Amniotic epithelial cell (primary cell): ENCODE measurements around the gene LSS.

Source experiments
- DNase-seq: peaks from one replicate; pipeline ENCODE4 v3.0.0-alpha.2; 2010; ENCODE audit warnings: low read depth

LSS gene

DNA sequence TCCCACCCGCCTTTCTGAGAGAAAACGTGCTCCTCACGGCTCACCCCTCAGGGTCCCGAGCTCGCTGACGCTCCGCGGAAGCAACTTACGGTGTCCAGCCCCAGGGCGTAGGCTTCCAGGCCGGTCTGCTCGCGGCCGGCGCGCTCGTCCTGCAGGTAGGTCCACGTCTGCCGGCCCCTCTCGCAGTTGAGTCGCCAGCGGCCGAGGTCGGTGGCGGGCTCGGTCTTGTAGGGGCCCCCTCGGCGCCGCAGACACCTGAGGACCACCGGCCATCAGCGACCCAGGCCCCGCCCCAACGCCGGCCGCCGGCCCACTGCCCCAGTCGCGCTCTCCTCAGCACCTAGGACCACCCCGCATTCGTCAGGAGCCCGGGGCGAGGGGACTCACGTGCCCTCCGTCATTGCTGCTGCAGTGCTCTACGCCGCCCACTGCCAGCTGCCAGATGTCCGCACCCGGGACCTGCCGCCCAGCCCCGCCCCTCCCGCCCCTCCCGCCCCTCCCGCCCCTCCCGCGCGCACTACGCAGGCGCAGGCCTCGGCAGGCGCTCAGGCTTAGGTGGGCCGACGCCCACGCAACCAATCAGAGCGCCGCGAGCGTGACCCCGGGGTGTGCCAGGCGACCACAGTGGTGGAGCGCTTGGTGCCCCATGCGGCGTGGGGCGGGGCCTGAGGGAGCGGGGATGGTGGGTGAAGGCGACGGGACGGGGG lies at the start of gene LSS:
Gene LSS (minus strand): TSS at position 430 of the 707 bp plus-strand sequence. CDS start 29 bp downstream, at position 401.
- peak; percentile 97 for DNase-seq

DNA sequence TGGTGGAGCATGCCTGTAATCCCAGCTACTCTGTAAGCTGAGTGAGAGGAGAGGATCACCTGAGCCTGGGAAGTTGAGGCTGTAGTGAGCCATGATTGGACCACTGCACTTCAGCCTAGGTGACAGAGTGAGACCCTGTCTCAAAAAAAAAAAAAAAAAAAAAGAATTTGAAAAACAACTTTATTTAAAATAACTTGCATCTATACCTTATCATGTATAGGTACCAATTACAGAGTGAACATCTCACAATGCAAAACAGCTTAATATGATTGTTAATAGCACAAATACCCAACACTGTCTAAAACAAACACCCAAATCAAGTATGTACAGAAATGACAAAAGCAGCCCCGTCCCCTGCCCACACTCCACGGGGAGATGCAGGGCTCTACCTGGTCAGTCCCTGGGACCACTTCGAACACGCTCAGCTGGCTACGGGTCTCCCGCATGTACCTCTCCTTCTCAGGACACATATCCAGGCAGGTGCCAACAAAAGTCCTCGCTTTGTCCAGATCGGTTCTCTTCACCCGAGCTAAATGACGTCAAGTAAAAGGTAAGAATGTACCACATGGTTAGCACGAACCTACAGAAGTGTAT lies 46.3 kb upstream of the LSS start:
- no peak for DNase-seq

DNA sequence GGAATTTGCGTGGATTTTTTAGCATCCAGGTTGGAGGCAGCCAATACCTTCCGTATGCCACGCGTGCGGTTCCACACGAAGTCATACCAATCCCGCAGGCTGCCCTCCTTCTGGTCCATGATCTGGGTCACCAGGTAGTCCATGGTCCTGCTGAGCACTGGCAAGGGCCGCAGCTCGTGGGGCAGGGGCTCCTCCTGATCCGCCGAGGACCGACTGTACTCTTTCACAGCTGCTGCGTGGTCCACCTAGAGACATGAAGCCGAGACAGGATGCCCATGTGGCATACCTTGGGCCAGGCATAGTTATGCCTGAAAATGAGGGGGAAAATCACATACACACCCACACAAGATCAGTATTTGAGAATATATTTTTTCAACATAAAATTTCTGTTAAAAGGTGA lies 44.8 kb upstream of the LSS start:
- no peak for DNase-seq

DNA sequence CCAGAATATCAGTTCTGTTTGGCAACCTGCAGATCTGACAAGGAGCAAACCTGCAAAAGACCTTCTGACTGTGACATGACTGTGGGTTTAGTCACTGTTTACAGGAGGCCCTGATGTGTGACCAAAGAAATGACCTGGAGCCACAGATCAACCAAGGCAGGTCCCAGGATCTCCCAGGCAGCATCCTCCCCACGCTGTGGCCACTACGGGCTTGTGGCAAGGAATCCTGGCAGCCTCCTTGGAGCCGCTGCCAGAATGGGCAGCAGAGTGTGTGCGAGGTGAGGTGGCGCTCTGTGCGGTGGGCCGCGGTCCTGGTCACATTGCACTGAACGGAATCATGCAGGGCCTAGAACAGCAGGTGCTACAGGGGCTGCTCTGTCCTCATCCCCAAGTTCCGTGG lies 40.9 kb upstream of the LSS start:
- no peak for DNase-seq

DNA sequence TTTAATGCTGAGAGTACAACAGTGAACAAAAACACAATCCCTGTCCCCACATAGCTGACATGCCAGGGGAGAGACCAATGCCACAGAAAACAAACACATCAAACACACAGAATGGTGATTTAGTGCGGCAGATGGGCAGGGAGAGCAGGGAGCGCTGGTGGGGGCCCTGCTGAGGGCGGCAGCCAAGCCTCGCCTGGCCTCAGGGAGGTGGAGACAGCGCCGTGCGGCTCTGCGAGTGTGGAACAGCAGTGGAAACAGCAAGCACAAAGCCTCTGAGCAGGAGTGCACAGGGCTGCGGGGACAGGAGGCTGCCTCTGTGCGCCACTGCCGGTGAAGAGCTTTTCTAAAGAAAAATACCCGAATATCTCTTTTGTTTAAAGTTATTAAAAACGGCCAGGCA lies 39.8 kb upstream of the LSS start:
- DNase-seq = no peak

DNA sequence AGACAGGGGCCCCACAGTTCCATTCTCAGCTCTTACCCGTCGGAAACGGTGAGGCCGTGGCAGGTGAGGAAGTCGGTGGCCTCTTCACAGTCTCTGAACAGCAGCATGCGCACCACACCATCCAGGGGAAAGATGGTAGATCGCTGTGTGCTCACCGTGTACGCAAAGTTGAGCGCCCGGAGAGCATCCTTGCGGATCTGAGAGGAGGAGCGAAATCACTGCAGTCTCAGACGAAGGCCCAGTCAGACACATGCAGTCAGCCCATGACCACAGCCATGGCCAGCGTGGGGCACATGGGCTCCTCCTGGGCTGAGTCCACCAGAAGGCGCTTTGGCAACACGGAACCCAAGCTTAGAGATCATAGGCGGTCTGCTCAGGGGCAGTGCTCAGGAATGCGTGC lies 38.4 kb upstream of the LSS start:
- no peak for DNase-seq

DNA sequence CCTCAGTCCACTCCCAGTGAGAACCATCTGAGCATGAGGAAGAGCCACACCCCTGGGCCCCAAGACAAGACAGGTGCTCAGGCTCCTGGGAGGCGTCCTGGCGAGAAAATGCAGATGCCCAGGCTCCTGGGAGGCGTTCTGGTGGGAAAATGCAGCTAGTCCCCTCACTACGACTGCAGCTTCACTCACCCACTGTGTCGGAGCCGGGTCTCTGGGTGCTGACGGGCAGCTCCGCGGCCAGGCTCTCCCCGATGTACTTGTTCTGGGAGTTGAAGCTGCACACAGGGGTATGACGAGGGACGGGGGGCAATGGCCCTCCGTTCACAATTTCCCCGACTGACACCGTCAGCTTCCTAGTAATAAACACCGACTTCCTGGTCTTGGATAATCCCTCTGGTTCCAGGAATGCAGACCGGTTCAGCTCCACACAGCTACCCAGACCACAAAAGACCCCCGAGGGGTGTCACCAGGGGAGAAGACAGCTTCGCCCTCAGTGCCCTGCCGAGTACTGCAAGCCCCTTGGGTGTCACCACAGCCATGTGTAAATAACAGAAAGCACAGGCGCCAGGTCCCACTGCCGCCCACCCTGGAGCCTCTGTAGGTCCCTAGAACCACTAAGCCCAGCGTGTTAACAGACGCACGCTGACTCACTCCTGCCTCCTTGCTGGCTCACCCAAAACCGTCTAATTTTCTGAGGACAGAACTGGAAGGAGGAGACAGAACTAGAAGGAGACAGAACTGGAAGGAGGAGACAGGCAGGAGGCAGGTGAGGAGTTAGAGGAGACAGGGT lies 37.4 kb upstream of the LSS start:
- no peak for DNase-seq

DNA sequence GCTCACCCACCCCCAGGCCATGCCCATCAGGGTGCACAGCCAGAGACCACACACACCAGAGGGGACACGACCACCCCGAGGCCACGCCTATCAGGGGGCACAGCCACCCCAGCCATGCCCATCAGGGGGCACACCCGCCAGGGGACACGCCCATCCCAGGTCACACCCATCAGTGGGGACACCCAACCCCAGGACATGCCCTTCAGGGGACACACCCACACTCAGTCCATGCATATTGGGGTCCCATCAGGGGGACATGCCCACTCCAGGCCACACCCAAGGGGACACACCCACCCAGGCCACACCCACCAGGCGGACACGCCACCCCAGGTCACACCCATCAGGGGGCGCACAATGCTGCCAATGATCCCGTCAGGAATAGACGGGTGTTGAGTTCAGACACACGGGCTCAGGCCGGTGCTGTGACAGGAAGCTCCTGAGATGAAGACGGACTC lies 36.1 kb upstream of the LSS start:
- DNase-seq = no peak

DNA sequence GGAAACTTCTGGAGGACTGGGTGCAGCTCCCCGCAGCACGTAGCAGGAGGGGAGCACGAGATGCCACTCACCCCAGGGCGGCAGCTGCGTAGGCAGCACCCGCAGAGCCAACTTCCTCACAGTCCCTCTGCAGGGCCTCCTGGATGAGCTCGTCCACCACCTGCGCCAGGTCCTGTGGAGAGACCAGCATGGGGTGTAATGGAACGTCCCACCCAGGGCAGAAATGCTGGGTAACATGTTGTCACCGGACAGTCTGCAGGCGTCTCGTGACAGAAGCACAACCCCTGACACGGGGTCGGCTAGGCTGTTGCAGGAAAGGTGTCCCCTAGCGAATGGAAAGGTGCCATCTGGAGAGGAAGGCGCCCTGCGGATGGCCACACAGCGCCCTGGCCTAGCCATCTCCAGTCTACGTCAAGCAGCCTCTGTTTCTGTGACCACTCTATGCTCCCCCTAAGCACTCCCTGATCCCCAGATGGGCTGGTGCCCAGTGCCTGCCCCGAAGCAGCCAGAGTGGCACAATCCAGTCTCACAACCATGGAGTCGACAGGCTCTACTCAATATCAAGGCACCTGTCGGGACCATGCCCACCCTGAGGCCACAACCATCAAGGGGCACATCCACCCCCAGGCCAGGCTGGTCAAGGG lies 35.6 kb upstream of the LSS start:
- DNase-seq = no peak

DNA sequence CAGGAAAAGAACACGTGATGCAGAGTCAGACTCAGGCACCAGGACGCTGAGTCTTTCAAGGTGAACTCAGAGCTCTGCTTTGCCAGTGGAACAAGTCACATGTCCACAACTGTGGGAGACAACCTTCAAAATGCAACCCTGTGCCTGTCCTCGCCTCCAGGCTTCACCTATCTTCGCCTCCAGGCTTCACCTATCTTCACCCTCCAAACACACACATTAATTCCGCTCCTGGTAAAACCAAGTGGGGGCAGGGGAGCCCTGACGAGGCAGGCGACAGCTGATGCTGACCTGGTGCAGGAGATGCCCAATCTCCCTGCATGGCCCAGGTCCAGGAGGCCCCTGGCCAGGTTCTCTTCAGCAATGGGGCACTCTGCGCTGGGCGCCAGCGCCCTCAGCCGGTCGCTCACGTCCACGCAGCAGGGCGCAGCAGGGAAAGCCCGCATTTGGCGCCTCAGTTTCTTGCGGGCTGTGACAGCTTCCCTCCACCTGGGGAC lies 28.0 kb upstream of the LSS start:
- no peak for DNase-seq

DNA sequence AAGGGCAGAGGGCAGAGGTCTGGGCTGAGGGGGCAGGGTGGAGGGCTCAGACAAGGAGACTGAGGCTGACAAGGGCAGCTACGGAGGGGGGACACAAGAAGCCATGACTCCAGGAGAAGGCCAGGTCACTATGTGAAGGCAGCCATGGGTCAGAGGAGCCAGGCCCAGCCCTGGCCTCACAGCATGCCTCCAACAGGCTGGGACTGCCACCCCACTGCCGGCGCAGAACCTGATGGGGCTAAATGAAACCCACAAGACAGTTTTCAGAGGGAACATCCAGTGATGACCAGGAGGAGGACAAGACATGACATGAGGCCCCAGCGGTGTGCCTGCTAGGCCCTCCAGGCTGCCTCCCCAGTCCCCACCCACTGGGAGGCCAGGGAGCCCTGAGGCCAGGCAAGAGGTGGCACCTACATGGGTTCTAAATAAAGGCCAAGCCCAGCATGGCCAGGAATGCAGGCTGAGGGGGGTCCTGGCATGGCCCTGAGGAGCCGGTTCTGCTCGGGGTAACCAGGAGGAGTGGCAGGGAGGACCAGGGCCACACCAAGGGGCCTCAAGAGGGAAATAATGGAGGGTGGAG lies 27.3 kb upstream of the LSS start:
- no peak for DNase-seq

DNA sequence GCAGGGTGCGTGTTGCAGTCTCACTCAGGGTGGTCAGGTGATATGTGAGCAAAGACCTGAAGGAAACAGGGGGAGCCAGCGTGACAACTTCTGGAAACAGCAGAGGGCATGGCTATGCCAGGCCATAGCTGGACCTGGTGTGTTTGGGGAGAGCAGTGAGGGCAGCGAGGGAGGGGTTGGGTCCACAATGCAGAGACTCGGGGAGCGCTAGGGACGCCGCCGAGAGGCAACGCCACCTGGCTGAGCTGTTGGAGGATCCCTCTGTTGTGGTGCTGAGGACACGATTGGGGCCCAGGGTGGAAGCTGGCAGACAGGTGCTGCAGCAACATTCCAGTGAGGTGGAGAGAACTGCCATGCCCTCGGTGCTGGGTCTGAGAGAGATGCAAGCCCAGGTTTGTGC lies 26.6 kb upstream of the LSS start:
- no peak for DNase-seq

DNA sequence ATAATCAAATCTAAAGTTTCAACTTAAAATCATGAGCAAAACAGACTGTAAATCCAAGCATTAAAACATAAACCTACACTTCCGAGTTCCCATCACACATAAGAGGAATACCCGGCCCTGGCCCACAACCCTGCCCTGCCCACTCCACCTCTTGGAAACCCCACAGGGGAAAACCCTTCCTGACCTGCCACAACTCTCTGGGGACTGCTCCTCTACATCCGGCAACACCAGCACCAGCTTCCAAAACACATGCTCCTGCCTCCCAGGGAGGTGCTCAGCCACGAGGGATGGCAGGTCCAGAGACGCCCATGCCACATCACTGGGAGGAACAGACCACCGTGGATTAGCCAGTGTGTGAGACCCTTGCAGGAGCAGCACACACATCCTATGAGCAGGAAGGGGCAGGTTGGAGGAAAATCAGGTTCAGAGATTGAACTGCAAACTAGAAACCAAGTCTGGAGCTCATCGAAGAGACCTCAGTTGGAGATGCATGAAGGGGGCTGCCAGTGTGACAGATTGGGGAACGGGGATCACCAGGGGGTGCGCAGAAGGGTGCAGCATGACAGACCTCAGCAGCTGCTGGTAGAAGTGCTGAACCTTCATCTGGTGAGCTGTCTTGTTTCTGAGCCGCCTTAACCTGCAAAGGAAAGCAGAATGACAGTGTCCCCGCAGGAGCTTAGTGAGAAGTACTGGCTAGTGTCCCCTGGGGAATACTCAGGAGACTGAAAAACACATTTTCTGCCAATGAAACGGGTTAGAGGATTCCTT lies 25.8 kb upstream of the LSS start:
- no peak for DNase-seq

DNA sequence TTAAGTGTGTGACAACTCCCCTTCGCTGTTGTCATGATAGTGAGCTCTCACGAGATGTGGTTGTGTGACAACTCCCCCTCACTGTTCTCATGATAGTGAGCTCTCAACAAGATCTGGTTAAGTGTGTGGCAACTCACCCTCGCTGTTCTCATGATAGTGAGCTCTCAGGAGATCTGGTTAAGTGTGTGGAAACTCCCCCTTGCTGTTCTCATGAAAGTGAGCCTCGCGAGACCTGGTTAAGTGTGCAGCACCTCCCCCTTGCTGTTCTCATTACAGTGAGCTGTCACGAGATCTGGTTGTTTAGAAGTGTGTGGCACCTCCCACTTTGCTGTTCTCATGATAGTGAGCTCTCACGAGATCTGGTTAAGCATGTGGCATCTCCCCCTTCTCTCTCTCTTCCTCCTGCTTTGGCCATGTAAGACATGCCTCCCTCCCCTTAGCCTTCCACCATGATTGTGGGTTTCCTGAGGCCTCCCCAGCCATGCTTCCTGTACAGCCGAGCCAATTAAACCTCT lies 25.1 kb upstream of the LSS start:
- DNase-seq = peak; percentile 69

DNA sequence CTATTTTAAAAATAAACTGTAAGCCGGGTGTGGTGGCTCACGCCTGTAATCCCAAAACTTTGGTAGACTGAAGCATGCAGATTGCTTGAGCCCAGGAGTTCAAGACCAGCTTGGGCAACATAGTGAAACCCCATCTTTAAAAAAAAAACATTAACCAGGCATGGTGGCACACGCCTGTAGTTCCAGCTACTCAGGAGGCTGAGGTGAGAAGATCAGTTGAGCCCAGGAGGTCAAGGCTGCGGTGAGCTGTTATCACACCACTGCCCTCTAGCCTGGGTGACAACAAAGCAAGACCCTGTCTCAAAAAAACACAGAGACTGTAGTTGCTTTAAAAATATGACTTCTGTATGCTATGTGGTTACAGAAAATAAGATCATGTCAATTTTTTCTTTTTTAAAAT lies 24.3 kb upstream of the LSS start:
- no peak for DNase-seq

DNA sequence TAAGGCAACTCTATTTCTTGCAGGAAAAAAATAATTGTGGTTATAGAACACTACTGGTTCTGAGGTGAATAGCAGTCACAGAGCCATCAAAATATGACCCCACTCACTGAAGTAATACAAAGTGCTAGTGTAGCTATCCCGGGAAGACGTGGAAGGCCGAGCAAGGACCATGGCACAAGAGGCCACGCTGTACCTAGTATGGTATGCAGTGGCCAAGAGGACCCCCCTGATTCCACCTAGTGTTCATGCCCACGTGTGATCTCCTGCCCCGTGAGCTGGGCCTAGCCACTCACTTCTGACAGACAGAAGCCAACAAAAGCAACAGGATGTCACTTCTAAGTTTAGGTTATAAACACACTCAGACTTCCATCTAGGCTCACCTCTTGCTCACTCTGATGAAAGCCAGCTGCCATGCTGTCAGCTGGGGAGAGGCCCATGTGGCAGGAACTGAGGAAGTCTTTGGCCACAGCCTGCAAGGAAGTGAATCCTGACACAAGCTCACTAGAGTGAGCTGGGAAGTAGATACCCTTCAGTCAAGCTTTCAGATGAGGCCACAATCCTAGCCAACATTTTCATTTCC lies 21.7 kb upstream of the LSS start:
- DNase-seq = peak; percentile 9

DNA sequence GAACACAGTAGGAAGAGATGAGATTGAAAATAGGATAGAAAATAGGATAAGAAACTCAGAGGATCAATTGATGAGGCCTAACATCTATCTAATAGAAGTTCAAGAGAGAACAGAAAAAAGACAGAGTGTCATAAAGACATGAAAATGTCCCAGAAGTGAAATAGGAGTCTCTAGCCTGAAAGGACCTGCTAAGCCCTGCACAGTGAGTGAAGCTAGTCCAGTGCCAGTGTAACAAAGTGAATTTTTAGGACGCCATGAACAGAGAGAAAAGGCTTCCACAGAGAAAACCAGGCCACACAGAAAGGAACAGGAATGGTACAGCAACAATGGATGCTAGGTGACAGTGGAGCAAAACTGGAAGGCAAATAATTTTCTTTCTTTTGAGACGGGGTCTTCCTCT lies 20.3 kb upstream of the LSS start:
- no peak for DNase-seq

DNA sequence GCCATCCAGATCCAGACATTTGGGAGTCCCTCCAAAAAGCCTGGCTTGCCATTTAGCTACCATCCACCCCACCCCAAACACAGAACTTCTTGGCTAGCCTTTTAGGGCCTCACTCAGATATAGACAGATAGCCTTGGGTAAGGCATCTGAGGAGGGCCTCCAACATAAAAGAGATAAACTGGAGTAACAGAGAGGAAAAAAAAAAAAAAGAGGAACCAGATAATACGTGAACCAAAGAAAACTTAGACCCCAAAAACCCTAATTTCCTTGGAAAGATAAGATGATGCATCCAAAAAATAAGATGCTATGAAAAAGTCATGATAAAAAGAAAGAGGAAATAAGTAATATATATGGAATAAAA lies 19.8 kb upstream of the LSS start:
- no peak for DNase-seq

DNA sequence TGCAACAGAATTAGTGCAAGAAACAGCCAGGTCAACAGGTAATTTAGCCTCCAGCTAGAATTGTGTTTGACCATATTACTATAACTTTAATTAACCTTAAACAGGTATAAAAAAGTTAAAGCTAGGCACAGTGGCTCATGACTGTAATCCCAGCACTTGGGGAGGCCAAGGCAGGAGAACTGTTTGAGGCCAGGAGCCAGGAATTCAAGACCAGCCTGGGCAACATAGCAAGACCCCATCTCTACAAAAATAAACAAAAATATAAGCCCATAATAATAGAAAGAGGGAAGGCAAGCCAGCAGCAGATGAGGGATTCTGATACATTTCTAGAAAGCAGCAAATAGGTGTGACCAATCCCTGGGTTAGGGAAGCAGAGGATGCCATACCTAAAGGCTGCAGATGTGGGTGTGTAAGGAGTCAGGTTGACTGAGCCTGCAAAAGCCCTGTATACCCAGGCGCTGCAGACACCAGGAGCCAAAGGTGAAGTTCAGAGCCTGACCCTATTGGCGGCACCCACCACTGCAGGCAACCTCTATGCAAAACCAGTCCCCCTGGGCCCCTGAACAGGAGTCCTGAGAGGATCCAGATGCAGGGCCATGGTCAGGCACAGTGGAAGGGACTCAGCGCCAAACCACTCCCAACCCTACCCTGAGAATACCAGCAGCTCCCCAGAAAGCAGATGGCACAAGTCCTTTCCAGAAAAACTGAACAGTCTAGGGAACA lies 19.3 kb upstream of the LSS start:
- DNase-seq = no peak

DNA sequence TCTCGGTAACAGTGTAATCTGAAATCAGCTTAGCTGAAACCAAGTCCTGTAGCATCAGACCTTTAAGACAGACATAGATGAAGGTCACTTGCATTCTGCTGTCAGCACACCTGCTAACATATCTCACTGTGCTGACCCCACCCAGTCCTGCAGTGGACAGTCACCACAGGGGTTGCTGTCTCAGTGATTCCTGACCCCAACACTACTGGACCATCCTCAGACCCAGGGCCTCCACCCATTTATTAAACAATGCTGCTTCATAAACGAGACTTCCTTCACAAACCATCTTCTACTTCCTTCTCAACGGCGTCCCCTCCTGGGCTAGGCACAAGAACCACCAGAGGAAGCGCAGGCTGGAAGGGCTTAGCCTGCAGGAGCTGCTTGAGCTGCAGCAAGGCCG lies 17.8 kb upstream of the LSS start:
- DNase-seq = no peak
